Gastroesophageal sphincter (tissue), 4 donors: ENCODE measurements around the gene OBSCN. TPM values are rescaled to one million over a fixed set of nuclear protein-coding genes. Genes with fewer than 3 reads are reported as not detected.

ENCODE experiments used
- ATAC-seq: fragments of 150-250 bp; one replicate; pipeline ENCODE4 v1.9.1; 2016; ENCODE audit warnings: mild to moderate bottlenecking, moderate library complexity
- H3K27ac ChIP-seq, 4 donors: fragments of 200-600 bp; sonication (generic) in 3 of 4; 1 replicate in 3 of 4; 2 replicates in 1 of 4; pipeline ENCODE4 v1.5.1; 2016 to 2019
- H3K27me3 ChIP-seq: fragments of 200-600 bp; sonication (generic); one replicate; pipeline ENCODE4 v1.5.1; 2019
- H3K36me3 ChIP-seq, 2 donors: fragments of 200-600 bp; sonication (generic); one replicate each; pipeline ENCODE4 v1.5.1; 2019; ENCODE audit warnings: control low read depth in 1 of 2
- H3K4me1 ChIP-seq, 3 donors: fragments of 200-600 bp; sonication (generic); 1 replicate in 2 of 3; 2 replicates in 1 of 3; pipeline ENCODE4 v1.5.1; 2016 to 2019; ENCODE audit warnings: control low read depth in 2 of 3
- H3K4me3 ChIP-seq, 2 donors: fragments of 200-600 bp; sonication (generic); one replicate each; pipeline ENCODE4 v1.5.1; 2019; ENCODE audit warnings: mild to moderate bottlenecking in 1 of 2, moderate library complexity in 1 of 2
- H3K9me3 ChIP-seq, 3 donors: fragments of 200-600 bp; sonication (generic); one replicate each; pipeline ENCODE4 v1.5.1; 2017 to 2019; ENCODE audit warnings: control low read depth in 2 of 3
- CTCF ChIP-seq, 4 experiments: fragments of 200-600 bp in 2 of 4; fragments of 450-650 bp in 2 of 4; sonication (generic) in 1 of 4; IDR thresholded peaks; one replicate each; pipeline ENCODE4 v1.5.1; 2017 to 2019; ENCODE audit warnings: antibody characterized with exemption in 4 of 4, mild to moderate bottlenecking in 2 of 4, moderate library complexity in 2 of 4
- EP300 ChIP-seq: sonication (generic); formaldehyde crosslinking; IDR thresholded peaks from one replicate; pipeline ENCODE4 v1.6.1; 2017; ENCODE audit warnings: antibody characterized with exemption, mild to moderate bottlenecking
- POLR2A ChIP-seq, 2 donors: fragments of 450-650 bp; IDR thresholded peaks; one replicate each; pipeline ENCODE4 v1.6.1; 2017; ENCODE audit warnings: antibody characterized with exemption in 2 of 2, mild to moderate bottlenecking in 2 of 2, moderate library complexity in 1 of 2
- POLR2AphosphoS5 ChIP-seq: sonication (generic); formaldehyde crosslinking; IDR thresholded peaks from one replicate; pipeline ENCODE4 v1.6.1; 2017; ENCODE audit warnings: antibody characterized with exemption
- WGBS, 2 donors: methylation state at CpG; one replicate each; pipeline ENCODE4 v1.1.5; 2018; ENCODE audit warnings: low coverage in 1 of 2; 5-methylcytosine and 5-hydroxymethylcytosine counted together
- total RNA-seq, 4 donors: library from RNA; depleted of rRNA; stranded (reverse); fragments of >200 nt; gene quantifications; one replicate each; pipeline ENCODE4 v1.1.0, GENCODE V29; 2016

Gene OBSCN
- total RNA-seq, 4 donors from 2014 or later, result 11.1 to 28.4 (median 20.9) TPM

GRCh38 chr1:228313536-228314277 lies 105.9 kb downstream of the OBSCN start:
- 94% methylated on average over 7 of the region's 25 CpGs; no CpG with 5 or more reads in 1 of the 2 donors for WGBS, 2 donors
- TF ChIP-seq POLR2A (IDR thresholded peaks at IDR 0.05) (no peak), EP300 (no peak), CTCF (IDR thresholded peaks at IDR 0.05) (no peak), POLR2AphosphoS5 (no peak)
- no peak overlapping the region for H3K4me3 ChIP-seq
- no peaks in the 10 kb centered on the region for H3K4me1 ChIP-seq
- ATAC-seq, result no peak
- peaks cover 55% of the 10 kb centered on the region for H3K27me3 ChIP-seq
- H3K36me3 ChIP-seq, result peaks cover 0 to 39% of the 10 kb centered on the region in 2 donors
- no peak overlapping the region for H3K27ac ChIP-seq
- H3K9me3 ChIP-seq, result peaks cover 0 to 30% (median 0%) of the 10 kb centered on the region in 3 donors

GRCh38 chr1:228314315-228314657 lies 106.4 kb downstream of the OBSCN start:
- Histone ChIP-seq H3K9me3 (peaks cover 0 to 30% (median 0%) of the 10 kb centered on the region in 3 donors), H3K36me3 (peaks cover 0 to 44% of the 10 kb centered on the region in 2 donors), H3K27ac (no peak overlapping the region), H3K4me3 (no peak overlapping the region), H3K4me1 (no peaks in the 10 kb centered on the region), H3K27me3 (peaks cover 50% of the 10 kb centered on the region)
- WGBS, 2 donors, result 85% methylated on average over 2 of the region's 3 CpGs; no CpG with 5 or more reads in 1 of the 2 donors
- TF ChIP-seq EP300, result no peak
- TF ChIP-seq CTCF (IDR thresholded peaks at IDR 0.05), result no peak
- TF ChIP-seq POLR2A (IDR thresholded peaks at IDR 0.05), result no peak
- TF ChIP-seq POLR2AphosphoS5, result no peak
- no peak for ATAC-seq

- Histone ChIP-seq H3K36me3 (peaks cover 0 to 50% of the 10 kb centered on the region in 2 donors), H3K27ac (no peak overlapping the region), H3K9me3 (peaks cover 0 to 30% (median 0%) of the 10 kb centered on the region in 3 donors), H3K4me1 (no peaks in the 10 kb centered on the region), H3K4me3 (no peak overlapping the region), H3K27me3 (peaks cover 44% of the 10 kb centered on the region)
- ATAC-seq, result no peak
- TF ChIP-seq POLR2A (IDR thresholded peaks at IDR 0.05), result no peak
- no peak for TF ChIP-seq CTCF (IDR thresholded peaks at IDR 0.05)
- TF ChIP-seq EP300, result no peak
- TF ChIP-seq POLR2AphosphoS5, result no peak
- WGBS, 2 donors, result 92 to 100% methylated on average over 2 to 12 of the region's 31 CpGs
Observed at GRCh38 chr1:228314658-228315483, 107.0 kb downstream of the OBSCN start.

- Histone ChIP-seq H3K4me3 (no peak overlapping the region), H3K27me3 (peaks cover 38% of the 10 kb centered on the region), H3K4me1 (no peaks in the 10 kb centered on the region), H3K36me3 (peaks cover 0 to 57% of the 10 kb centered on the region in 2 donors), H3K27ac (no peak overlapping the region), H3K9me3 (peaks cover 0 to 30% (median 0%) of the 10 kb centered on the region in 3 donors)
- TF ChIP-seq POLR2A (IDR thresholded peaks at IDR 0.05), result no peak
- no peak for ATAC-seq
- WGBS, 2 donors, result 57 to 88% methylated on average over 1 to 4 of the region's 17 CpGs
Observed at GRCh38 chr1:228315484-228315944, 107.7 kb downstream of the OBSCN start.

- 60% methylated on average over 3 of the region's 40 CpGs; no CpG with 5 or more reads in 1 of the 2 donors for WGBS, 2 donors
- Histone ChIP-seq H3K4me3 (no peak overlapping the region), H3K27ac (no peak overlapping the region), H3K9me3 (peaks cover 0 to 29% (median 0%) of the 10 kb centered on the region in 3 donors), H3K4me1 (no peaks in the 10 kb centered on the region), H3K27me3 (peaks cover 32% of the 10 kb centered on the region), H3K36me3 (peaks cover 0 to 59% of the 10 kb centered on the region in 2 donors)
- ATAC-seq, result no peak
- TF ChIP-seq EP300 (no peak), POLR2AphosphoS5 (no peak), CTCF (IDR thresholded peaks at IDR 0.05) (no peak), POLR2A (IDR thresholded peaks at IDR 0.05) (no peak)
Observed at GRCh38 chr1:228315945-228316588, 108.2 kb downstream of the OBSCN start.
